Measurements from ENCODE around the gene NCBP1. TPM values are rescaled to one million over a fixed set of nuclear protein-coding genes. Genes with fewer than 3 reads are reported as not detected.

NCBP1 gene
- total and polyA plus RNA-seq, 8 donors: 5.5 to 90.4 (median 18.5) TPM

DNA sequence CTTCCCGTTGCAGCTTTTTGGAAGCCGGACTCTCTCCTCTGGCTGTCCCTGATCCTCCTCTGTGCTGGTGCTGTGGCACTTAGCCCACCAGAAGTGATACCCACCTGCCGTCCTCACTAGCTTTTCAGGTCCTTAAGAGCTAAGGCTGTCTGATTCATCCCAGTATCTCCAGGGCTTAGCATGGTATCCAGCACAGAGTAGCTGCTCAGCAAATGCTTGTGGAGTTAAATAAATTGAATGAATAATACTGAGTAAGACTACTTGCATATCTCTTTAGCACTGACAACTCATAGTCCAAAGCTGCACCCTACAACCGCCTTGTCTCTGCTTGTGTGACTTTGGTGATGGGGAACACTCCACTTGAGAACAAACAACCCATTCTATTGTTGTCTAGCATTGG, 71.2 kb downstream of the NCBP1 start:
- no peaks in the 10 kb centered on the region for H3K36me3 ChIP-seq
- 86 to 91% (median 90%) methylated on average over 4 of the region's 4 CpGs for WGBS, 5 donors
- H3K9me3 ChIP-seq: no peaks in the 10 kb centered on the region
- intact Hi-C loops (cut with DNase I; ENCODE audit: low total_unique reads): no loop called here
- H3K27me3 ChIP-seq: peaks cover 0 to 3% (median 0%) of the 10 kb centered on the region in 3 donors
- TF ChIP-seq POLR2A (IDR thresholded peaks at IDR 0.05): no peak
- TF ChIP-seq POLR2AphosphoS5 (IDR thresholded peaks at IDR 0.05): no peak
- no peak for TF ChIP-seq CTCF (IDR thresholded peaks at IDR 0.05)
- no peak for TF ChIP-seq EP300 (IDR thresholded peaks at IDR 0.05)
- DNase-seq: no peak
- peaks cover 0 to 15% (median 7%) of the 10 kb centered on the region in 4 donors for H3K4me1 ChIP-seq
- H3K4me3 ChIP-seq: no peak overlapping the region
- peak overlapping the region; percentile 45 to 74 (median 72) for H3K27ac ChIP-seq

GRCh38 chr9:97705354-97705950, 71.8 kb downstream of the NCBP1 start:
- intact Hi-C loops (cut with DNase I; ENCODE audit: low total_unique reads): no loop called here
- WGBS, 5 donors: 43 to 62% (median 44%) methylated on average over 3 of the region's 3 CpGs
- H3K27me3 ChIP-seq: peaks cover 0 to 5% (median 0%) of the 10 kb centered on the region in 3 donors
- no peak overlapping the region for H3K4me3 ChIP-seq
- H3K4me1 ChIP-seq: peaks cover 0 to 15% (median 7%) of the 10 kb centered on the region in 4 donors
- H3K27ac ChIP-seq: no peak overlapping the region
- H3K36me3 ChIP-seq: no peaks in the 10 kb centered on the region
- DNase-seq: no peak
- TF ChIP-seq CTCF (IDR thresholded peaks at IDR 0.05): no peak
- no peak for TF ChIP-seq POLR2A (IDR thresholded peaks at IDR 0.05)
- TF ChIP-seq POLR2AphosphoS5 (IDR thresholded peaks at IDR 0.05): no peak
- TF ChIP-seq EP300 (IDR thresholded peaks at IDR 0.05): no peak
- no peaks in the 10 kb centered on the region for H3K9me3 ChIP-seq

DNA sequence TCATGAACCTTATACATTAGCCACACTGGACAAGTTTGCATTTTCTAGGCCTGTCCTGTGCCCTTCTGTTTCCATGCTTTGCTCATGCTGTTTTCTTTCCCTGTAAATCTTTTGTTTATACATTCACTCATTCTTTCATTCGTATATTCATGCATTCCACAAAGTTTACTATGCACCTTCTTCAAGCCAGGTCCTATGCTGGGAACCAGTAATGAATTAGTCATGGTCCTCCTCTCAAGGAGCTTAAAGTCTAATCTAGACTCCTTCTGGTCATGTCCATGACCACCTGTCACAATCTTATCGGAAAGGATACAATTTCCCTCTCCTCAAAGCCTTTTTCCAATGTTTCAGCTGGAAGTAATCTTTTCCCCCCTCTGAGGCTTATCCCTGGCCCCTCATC, 72.6 kb downstream of the NCBP1 start:
- WGBS, 5 donors: 71 to 81% (median 77%) methylated on average over 2 of the region's 2 CpGs
- TF ChIP-seq POLR2AphosphoS5 (IDR thresholded peaks at IDR 0.05) (no peak), POLR2A (IDR thresholded peaks at IDR 0.05) (no peak), EP300 (IDR thresholded peaks at IDR 0.05) (no peak), CTCF (IDR thresholded peaks at IDR 0.05) (no peak)
- no peak for DNase-seq
- H3K36me3 ChIP-seq: no peaks in the 10 kb centered on the region
- H3K4me3 ChIP-seq: no peak overlapping the region
- H3K27me3 ChIP-seq: peaks cover 0 to 11% (median 0%) of the 10 kb centered on the region in 3 donors
- intact Hi-C loops (cut with DNase I; ENCODE audit: low total_unique reads): no loop called here
- no peaks in the 10 kb centered on the region for H3K9me3 ChIP-seq
- H3K4me1 ChIP-seq: peaks cover 0 to 21% (median 8%) of the 10 kb centered on the region in 4 donors
- no peak overlapping the region for H3K27ac ChIP-seq

GRCh38 chr9:97710356-97711222, 77.0 kb downstream of the NCBP1 start:
- Histone ChIP-seq H3K27me3 (peaks cover 0 to 13% (median 0%) of the 10 kb centered on the region in 3 donors), H3K9me3 (no peaks in the 10 kb centered on the region), H3K4me1 (peaks cover 0 to 7% (median 2%) of the 10 kb centered on the region in 4 donors), H3K36me3 (no peaks in the 10 kb centered on the region), H3K4me3 (no peak overlapping the region), H3K27ac (no peak overlapping the region)
- intact Hi-C loops (cut with DNase I; ENCODE audit: low total_unique reads): loop anchor here (5.0 kb wide), 1 partner anchor 192 kb away; no protein-coding TSS in a partner anchor
- DNase-seq: peak; percentile 51 to 88
- 22 to 25% (median 24%) methylated on average over 9 of the region's 9 CpGs for WGBS, 5 donors
- TF ChIP-seq POLR2AphosphoS5 (IDR thresholded peaks at IDR 0.05): no peak
- TF ChIP-seq POLR2A (IDR thresholded peaks at IDR 0.05): no peak
- TF ChIP-seq CTCF (IDR thresholded peaks at IDR 0.05): peak in 5 of 7 experiments; percentile 50 to 89 (median 79)
